Testis (tissue), 3 donors: ENCODE data around the gene MACROD2. TPM values are rescaled to one million over a fixed set of nuclear protein-coding genes. Genes with fewer than 3 reads are reported as not detected.

Experiments used
- DNase-seq: peaks from one replicate; pipeline ENCODE4 v3.0.0-alpha.2; 2019
- H3K27ac ChIP-seq, 2 donors: fragments of 200-600 bp; sonication (generic); one replicate each; pipeline ENCODE4 v1.5.1; 2019
- H3K27me3 ChIP-seq: fragments of 200-600 bp; sonication (generic); one replicate; pipeline ENCODE4 v1.5.1; 2019
- H3K36me3 ChIP-seq: fragments of 200-600 bp; sonication (generic); one replicate; pipeline ENCODE4 v1.5.1; 2017; ENCODE audit warnings: low read depth; ENCODE audit errors: missing control alignments
- H3K4me1 ChIP-seq: fragments of 200-600 bp; sonication (generic); one replicate; pipeline ENCODE4 v1.5.1; 2019
- H3K4me3 ChIP-seq, 2 donors: fragments of 200-600 bp; sonication (generic); one replicate each; pipeline ENCODE4 v1.5.1; 2017 to 2019
- H3K9me3 ChIP-seq: fragments of 200-600 bp; sonication (generic); one replicate; pipeline ENCODE4 v1.5.1; 2017
- POLR2A ChIP-seq: fragments of 450-650 bp; IDR thresholded peaks from one replicate; pipeline ENCODE4 v1.6.1; 2017; ENCODE audit warnings: antibody characterized with exemption, mild to moderate bottlenecking, moderate library complexity
- WGBS, 2 donors: methylation state at CpG; one replicate each; pipeline ENCODE4 v1.1.5; 2018; 5-methylcytosine and 5-hydroxymethylcytosine counted together
- intact Hi-C: fragments of 100-400 bp; cut with DNase I; formaldehyde crosslinking; loops from one replicate; pipeline ENCODE4 v1.15.1; 2023; ENCODE audit warnings: low total_unique reads
- polyA plus RNA-seq: library from polyadenylated mRNA; stranded (reverse); fragments of 350-450 nt; fragmentation: Illumina TruSeq; extraction: RNeasy Lipid Tissue Mini Kit (QIAGEN cat#74804); gene quantifications from one replicate; pipeline ENCODE4 v1.2.3, GENCODE V29; 2014; ENCODE audit warnings: low read depth, low replicate concordance; ENCODE audit not compliant: insufficient read depth
- total RNA-seq, 2 donors: library from RNA; depleted of rRNA; stranded (reverse); fragments of >200 nt; gene quantifications; one replicate each; pipeline ENCODE4 v1.2.3, GENCODE V29; 2016
- TF ChIP-seq, protein P1 (sequence below), 3 experiments: fragments of 450-650 bp in 2 of 3; fragments of 200-600 bp in 1 of 3; sonication (generic) in 1 of 3; IDR thresholded peaks; one replicate each; pipeline ENCODE4 v1.5.1; 2016 to 2019; ENCODE audit warnings: antibody characterized with exemption in 3 of 3, mild to moderate bottlenecking in 2 of 3, moderate library complexity in 1 of 3

The MACROD2 gene
- total and polyA plus RNA-seq, 3 donors from 2014 or later: 12.6 to 20.6 (median 16.8) TPM

DNA sequence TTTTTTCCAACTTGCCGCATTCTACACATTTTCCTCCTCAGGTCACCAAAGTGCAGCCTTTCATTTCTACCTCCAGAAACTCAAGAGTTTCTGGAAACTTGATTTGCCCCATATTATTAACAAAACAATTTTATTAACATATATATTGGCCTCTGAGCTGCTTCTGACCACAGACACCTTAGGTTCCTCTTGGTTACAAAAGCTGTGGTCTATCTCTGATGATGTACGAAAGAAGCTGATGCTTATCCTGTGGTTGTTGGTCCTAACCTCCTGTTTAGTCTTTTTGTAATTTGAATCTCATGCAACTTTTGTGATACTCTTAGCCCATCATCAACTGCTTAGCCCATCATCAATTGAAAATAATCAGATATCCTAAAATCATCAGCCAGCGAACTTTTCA lies 1842.2 kb downstream of the MACROD2 start:
- Histone ChIP-seq H3K4me1 (no peaks in the 10 kb centered on the region), H3K9me3 (no peaks in the 10 kb centered on the region), H3K27me3 (no peaks in the 10 kb centered on the region), H3K27ac (no peak overlapping the region), H3K36me3 (no peaks in the 10 kb centered on the region), H3K4me3 (no peak overlapping the region)
- intact Hi-C loops: no loop called here
- TF ChIP-seq, protein P1, sequence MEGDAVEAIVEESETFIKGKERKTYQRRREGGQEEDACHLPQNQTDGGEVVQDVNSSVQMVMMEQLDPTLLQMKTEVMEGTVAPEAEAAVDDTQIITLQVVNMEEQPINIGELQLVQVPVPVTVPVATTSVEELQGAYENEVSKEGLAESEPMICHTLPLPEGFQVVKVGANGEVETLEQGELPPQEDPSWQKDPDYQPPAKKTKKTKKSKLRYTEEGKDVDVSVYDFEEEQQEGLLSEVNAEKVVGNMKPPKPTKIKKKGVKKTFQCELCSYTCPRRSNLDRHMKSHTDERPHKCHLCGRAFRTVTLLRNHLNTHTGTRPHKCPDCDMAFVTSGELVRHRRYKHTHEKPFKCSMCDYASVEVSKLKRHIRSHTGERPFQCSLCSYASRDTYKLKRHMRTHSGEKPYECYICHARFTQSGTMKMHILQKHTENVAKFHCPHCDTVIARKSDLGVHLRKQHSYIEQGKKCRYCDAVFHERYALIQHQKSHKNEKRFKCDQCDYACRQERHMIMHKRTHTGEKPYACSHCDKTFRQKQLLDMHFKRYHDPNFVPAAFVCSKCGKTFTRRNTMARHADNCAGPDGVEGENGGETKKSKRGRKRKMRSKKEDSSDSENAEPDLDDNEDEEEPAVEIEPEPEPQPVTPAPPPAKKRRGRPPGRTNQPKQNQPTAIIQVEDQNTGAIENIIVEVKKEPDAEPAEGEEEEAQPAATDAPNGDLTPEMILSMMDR (IDR thresholded peaks at IDR 0.05): no peak
- TF ChIP-seq POLR2A: no peak
- 96% methylated on average over 3 of the region's 3 CpGs for WGBS, 2 donors
- DNase-seq: no peak

DNA sequence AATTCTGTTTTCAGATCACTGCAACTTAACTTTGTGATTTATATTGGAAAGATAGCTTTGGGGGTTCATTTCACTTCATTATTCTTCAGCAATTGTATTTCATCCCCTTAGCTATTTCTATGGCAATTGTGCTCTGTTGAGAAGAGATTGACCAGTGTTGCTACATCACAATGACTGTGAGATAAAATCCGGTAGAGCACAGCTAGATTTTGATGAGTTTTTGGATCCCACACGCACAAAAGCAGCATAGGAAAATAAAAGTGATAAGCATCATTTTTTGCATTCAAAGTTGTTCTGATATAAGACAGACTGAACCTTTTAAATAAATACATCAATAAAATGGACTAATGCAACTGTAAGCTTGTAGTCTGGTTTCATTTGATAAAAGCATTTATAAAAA lies 1843.2 kb downstream of the MACROD2 start:
- no peak for DNase-seq
- H3K27me3 ChIP-seq: no peaks in the 10 kb centered on the region
- H3K4me3 ChIP-seq: no peak overlapping the region
- 52 to 64% methylated on average over 2 of the region's 2 CpGs for WGBS, 2 donors
- intact Hi-C loops: no loop called here
- H3K27ac ChIP-seq: no peak overlapping the region
- H3K9me3 ChIP-seq: no peaks in the 10 kb centered on the region
- H3K36me3 ChIP-seq: no peaks in the 10 kb centered on the region
- no peaks in the 10 kb centered on the region for H3K4me1 ChIP-seq
- TF ChIP-seq, protein P1 (IDR thresholded peaks at IDR 0.05): no peak
- no peak for TF ChIP-seq POLR2A

DNA sequence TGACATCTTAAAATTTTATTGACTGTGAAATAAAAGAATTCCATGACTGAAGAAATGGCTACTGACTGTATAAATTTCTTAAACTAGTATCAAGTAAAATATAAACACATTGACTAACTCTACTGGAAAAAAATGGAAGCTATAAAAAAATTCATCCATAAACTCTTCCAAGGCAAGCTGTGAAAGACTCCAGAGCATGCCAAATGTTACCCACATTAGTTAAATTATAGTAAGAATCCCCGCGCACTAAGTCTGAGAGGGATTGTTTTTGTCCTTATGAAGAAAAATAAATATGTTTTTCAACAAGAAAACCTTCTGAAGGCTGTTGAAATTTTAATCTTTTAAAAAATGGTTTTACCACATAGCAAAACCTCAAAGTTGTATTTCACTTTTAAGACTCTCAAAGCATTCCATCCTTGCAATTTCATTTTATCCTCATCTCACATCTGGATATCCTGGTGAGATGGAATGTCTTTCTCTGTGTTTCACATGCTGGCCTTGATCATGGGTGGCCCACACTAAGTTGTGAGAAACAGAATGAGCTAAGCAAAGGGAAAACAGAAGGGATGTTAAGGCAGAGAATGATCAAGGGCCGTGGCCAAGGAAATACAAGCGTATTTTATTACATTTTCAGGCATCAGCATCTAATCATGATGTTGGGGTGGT lies 1845.5 kb downstream of the MACROD2 start:
- Histone ChIP-seq H3K27me3 (no peaks in the 10 kb centered on the region), H3K36me3 (no peaks in the 10 kb centered on the region), H3K4me3 (no peak overlapping the region), H3K4me1 (no peaks in the 10 kb centered on the region), H3K27ac (no peak overlapping the region), H3K9me3 (no peaks in the 10 kb centered on the region)
- TF ChIP-seq POLR2A: no peak
- TF ChIP-seq, protein P1 (IDR thresholded peaks at IDR 0.05): no peak
- 41 to 46% methylated on average over 4 of the region's 4 CpGs for WGBS, 2 donors
- DNase-seq: no peak
- intact Hi-C loops: no loop called here

DNA sequence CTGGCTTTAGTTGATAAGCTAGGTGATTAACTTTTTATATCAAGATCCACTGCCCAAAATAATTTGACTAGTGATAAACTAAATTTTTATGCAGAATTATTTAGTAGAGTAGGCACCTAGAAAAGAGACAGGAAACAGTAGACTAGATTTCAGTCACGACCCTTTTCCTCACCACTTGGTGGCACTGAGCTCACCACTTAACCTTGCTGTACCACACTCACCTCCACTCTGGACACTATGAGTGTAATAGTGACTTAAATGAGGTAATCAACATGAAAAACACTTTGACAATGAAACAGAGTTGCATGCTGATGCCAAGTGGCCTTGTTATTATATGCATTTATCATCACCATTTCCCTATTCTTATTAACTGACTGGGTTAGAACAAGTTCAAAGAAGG lies 1847.6 kb downstream of the MACROD2 start:
- TF ChIP-seq POLR2A: no peak
- TF ChIP-seq, protein P1 (IDR thresholded peaks at IDR 0.05): no peak
- H3K27ac ChIP-seq: no peak overlapping the region
- no peaks in the 10 kb centered on the region for H3K27me3 ChIP-seq
- H3K36me3 ChIP-seq: no peaks in the 10 kb centered on the region
- no peaks in the 10 kb centered on the region for H3K9me3 ChIP-seq
- WGBS, 2 donors: 78 to 81% methylated on average over 1 of the region's 1 CpG
- DNase-seq: no peak
- no peaks in the 10 kb centered on the region for H3K4me1 ChIP-seq
- intact Hi-C loops: no loop called here
- H3K4me3 ChIP-seq: no peak overlapping the region

DNA sequence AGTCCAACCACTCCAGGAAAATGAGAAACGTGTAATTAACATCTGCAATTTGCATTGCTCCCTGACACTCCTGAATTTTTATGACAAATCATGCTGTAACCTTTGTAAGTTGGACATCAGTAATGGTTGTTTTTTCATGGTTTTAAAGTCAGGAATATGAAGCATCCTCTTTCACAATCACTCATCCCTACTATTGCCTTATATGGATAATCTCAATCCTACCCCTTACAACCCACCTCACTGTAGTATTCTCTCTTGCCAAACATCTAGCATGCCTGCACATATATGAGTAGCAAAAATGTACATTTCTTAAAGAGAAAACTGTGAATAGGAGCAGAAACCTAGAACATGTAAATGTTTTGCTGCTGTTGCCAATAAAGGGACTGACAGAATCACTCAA lies 1848.5 kb downstream of the MACROD2 start:
- 80 to 84% methylated on average over 1 of the region's 1 CpG for WGBS, 2 donors
- H3K36me3 ChIP-seq: no peaks in the 10 kb centered on the region
- TF ChIP-seq, protein P1 (IDR thresholded peaks at IDR 0.05): no peak
- no peak for TF ChIP-seq POLR2A
- no peaks in the 10 kb centered on the region for H3K4me1 ChIP-seq
- DNase-seq: no peak
- H3K27ac ChIP-seq: no peak overlapping the region
- intact Hi-C loops: no loop called here
- no peak overlapping the region for H3K4me3 ChIP-seq
- H3K27me3 ChIP-seq: no peaks in the 10 kb centered on the region
- H3K9me3 ChIP-seq: no peaks in the 10 kb centered on the region
